Smooth muscle cell (in vitro differentiated cells): Measurements from ENCODE around the gene POLN. TPM values are rescaled to one million over a fixed set of nuclear protein-coding genes. Genes with fewer than 3 reads are reported as not detected.

Experiments
- DNase-seq: peaks from one replicate; lab custom pipeline; 2025; ENCODE audit not compliant: unreplicated experiment; lab: John Stamatoyannopoulos, UW
- H2AFZ ChIP-seq: fragments of 200-600 bp; sonication (generic); 2 replicates; pipeline ENCODE4 v1.6.0; 2016; ENCODE audit warnings: antibody characterized with exemption, low read depth, mild to moderate bottlenecking
- H3F3A ChIP-seq: fragments of 200-600 bp; sonication (generic); 2 replicates; pipeline ENCODE4 v1.6.0; 2017; ENCODE audit warnings: antibody characterized with exemption, low read depth
- H3K27ac ChIP-seq: fragments of 200-600 bp; sonication (generic); 2 replicates; pipeline ENCODE4 v1.5.1; 2016; ENCODE audit warnings: low read depth, mild to moderate bottlenecking
- H3K27me3 ChIP-seq: fragments of 200-600 bp; sonication (generic); 2 replicates; pipeline ENCODE4 v1.6.1; 2016; ENCODE audit warnings: low read depth, mild to moderate bottlenecking
- H3K36me3 ChIP-seq: fragments of 200-600 bp; sonication (generic); 2 replicates; pipeline ENCODE4 v1.5.1; 2016; ENCODE audit warnings: low read depth
- H3K4me1 ChIP-seq: fragments of 200-600 bp; sonication (generic); 2 replicates; pipeline ENCODE4 v1.5.1; 2016; ENCODE audit warnings: low read depth
- H3K4me2 ChIP-seq: fragments of 200-600 bp; sonication (generic); 2 replicates; pipeline ENCODE4 v1.6.0; 2016; ENCODE audit warnings: mild to moderate bottlenecking
- H3K4me3 ChIP-seq: fragments of 200-600 bp; sonication (generic); 2 replicates; pipeline ENCODE4 v1.5.1; 2016; ENCODE audit warnings: mild to moderate bottlenecking
- H3K79me2 ChIP-seq: fragments of 200-600 bp; sonication (generic); 2 replicates; pipeline ENCODE4 v1.6.0; 2016; ENCODE audit warnings: low read depth, mild to moderate bottlenecking
- H3K9ac ChIP-seq: fragments of 200-600 bp; sonication (generic); 2 replicates; pipeline ENCODE4 v1.6.0; 2016; ENCODE audit warnings: low read depth
- H3K9me3 ChIP-seq: fragments of 200-600 bp; sonication (generic); replicated peaks from 2 replicates; pipeline ENCODE4 v1.5.1; 2016; ENCODE audit warnings: low read depth
- H4K20me1 ChIP-seq: fragments of 200-600 bp; sonication (generic); 2 replicates; pipeline ENCODE4 v1.6.0; 2016; ENCODE audit warnings: low read depth
- CTCF ChIP-seq: fragments of 200-600 bp; sonication (generic); IDR thresholded peaks from 2 replicates; pipeline ENCODE4 v1.5.1; 2017; ENCODE audit warnings: borderline replicate concordance, mild to moderate bottlenecking, antibody characterized with exemption; ENCODE audit not compliant: insufficient read depth, poor library complexity, severe bottlenecking
- WGBS: methylation state at CpG from one replicate; pipeline ENCODE4 v1.1.7; 2016; ENCODE audit warnings: low lambda C conversion rate; 5-methylcytosine and 5-hydroxymethylcytosine counted together
- polyA plus RNA-seq: library from polyadenylated mRNA; unstranded; fragments of >200 nt; fragmentation: Nextera tagmentation; extraction: Ambion mirVana; gene quantifications from 2 replicates; pipeline ENCODE4 v1.2.1, GENCODE V29; 2016
- total RNA-seq: library from RNA; depleted of rRNA; stranded (reverse); fragments of >200 nt; gene quantifications from 2 replicates; pipeline ENCODE4 v1.2.3, GENCODE V29; 2014

POLN gene
- total and polyA plus RNA-seq, 2 experiments from 2014 or later = 0.35 to 3.0 TPM

DNA sequence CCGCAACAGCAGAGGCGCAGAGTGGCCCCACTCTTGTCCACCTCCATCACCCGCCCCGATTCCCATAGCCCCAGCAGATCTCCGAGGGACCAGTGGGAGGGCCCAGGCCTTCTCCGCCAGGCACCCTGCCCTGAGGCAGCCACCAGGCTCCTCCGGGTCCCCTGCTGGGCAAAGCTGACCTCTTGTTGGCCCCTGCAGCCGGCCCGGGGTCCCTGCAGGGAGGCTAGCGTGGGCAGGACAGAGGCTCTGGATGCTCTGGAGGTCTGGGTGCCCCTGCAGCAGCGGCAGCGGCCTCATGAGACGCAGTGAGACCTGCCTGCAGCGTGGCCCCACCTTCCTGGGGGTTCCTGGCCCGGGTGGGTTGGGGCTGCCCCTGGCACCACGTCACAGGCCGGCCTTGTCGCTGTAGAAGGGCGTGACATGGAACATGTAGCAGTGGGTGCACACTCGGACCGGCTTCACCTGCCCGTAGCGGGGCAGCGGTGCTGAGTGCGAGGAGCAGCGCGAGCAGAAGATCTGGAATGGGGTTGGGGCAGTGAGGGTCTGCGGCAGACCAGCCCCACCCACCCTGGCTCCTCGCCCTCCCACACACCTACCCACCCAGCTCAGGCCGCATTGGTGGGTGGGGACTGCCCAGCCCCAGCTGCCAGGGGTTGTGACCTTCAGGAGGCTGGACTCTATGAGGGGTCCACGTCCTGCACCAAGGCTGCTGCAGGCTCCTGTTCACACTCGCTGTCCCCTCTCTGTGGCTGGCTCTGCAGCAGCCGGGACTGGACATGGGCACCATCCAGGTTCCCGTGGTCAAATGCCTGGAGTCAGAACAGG, 28.6 kb upstream of the POLN start:
- Histone ChIP-seq H3K4me2 (no peak overlapping the region), H3F3A (no peaks in the 10 kb centered on the region), H3K9ac (no peak overlapping the region), H3K4me1 (no peaks in the 10 kb centered on the region), H4K20me1 (no peaks in the 10 kb centered on the region), H3K4me3 (no peak overlapping the region), H2AFZ (no peak overlapping the region), H3K36me3 (no peaks in the 10 kb centered on the region), H3K27me3 (no peaks in the 10 kb centered on the region), H3K9me3 (no peaks in the 10 kb centered on the region), H3K27ac (no peak overlapping the region), H3K79me2 (no peaks in the 10 kb centered on the region)
- 91% methylated on average over 27 of the region's 34 CpGs for WGBS
- TF ChIP-seq CTCF = no peak
- DNase-seq = no peak

DNA sequence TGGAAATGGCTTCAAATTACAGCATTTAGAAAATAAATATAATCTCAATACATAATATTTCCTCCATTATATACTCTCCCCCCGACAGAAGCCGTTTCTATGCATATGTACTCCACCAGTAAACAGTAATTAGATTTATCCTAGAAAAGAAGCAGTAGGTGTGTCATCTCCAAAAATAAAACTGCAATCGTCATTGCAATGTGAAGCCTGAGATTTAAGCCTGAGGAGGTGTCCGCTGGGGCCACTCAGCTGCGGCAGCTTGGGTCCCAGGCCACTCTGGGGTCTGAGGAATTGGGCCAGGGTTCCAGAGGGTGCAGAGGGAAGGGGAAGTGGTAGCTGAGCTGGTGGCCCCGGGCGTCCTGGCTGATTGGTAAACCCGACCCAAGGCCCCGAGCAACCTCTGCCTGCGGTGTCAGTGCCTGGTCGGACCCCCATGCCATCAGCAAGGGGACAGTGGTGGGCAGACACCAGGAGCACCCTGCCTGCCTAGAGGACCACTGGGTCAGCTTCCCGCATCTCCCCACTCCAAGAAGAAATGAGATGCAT, 27.8 kb upstream of the POLN start:
- H3K36me3 ChIP-seq = no peaks in the 10 kb centered on the region
- no peaks in the 10 kb centered on the region for H3K4me1 ChIP-seq
- H4K20me1 ChIP-seq = no peaks in the 10 kb centered on the region
- H3K9me3 ChIP-seq = no peaks in the 10 kb centered on the region
- H2AFZ ChIP-seq = no peak overlapping the region
- H3K27ac ChIP-seq = no peak overlapping the region
- H3K27me3 ChIP-seq = no peaks in the 10 kb centered on the region
- H3K79me2 ChIP-seq = no peaks in the 10 kb centered on the region
- no peak for TF ChIP-seq CTCF
- no peak overlapping the region for H3K9ac ChIP-seq
- WGBS = 85% methylated on average over 12 of the region's 12 CpGs
- H3K4me3 ChIP-seq = no peak overlapping the region
- H3F3A ChIP-seq = no peaks in the 10 kb centered on the region
- DNase-seq = no peak
- H3K4me2 ChIP-seq = no peak overlapping the region

DNA sequence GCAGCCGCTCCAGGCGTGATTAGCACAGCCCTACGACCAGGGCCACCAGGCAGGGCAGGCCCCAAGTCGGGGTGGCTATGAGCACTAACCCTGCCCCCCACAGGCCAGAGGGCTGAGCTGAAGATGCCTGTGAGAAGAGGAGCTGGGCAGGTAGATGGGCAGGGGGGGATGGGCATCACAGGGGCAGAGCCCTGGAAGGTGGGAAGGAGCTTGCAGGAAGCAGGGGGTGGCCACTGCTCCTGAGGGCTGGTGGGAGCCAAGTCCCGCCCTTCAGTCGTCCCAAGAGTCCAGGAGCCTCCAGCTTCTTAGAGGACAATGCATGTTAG, 27.2 kb upstream of the POLN start:
- no peaks in the 10 kb centered on the region for H3F3A ChIP-seq
- H3K27ac ChIP-seq = no peak overlapping the region
- no peak for TF ChIP-seq CTCF
- no peaks in the 10 kb centered on the region for H3K4me1 ChIP-seq
- no peaks in the 10 kb centered on the region for H3K79me2 ChIP-seq
- no peak overlapping the region for H2AFZ ChIP-seq
- H3K4me3 ChIP-seq = no peak overlapping the region
- H3K9me3 ChIP-seq = no peaks in the 10 kb centered on the region
- H3K9ac ChIP-seq = no peak overlapping the region
- H3K36me3 ChIP-seq = no peaks in the 10 kb centered on the region
- 78% methylated on average over 6 of the region's 6 CpGs for WGBS
- no peaks in the 10 kb centered on the region for H3K27me3 ChIP-seq
- H3K4me2 ChIP-seq = no peak overlapping the region
- no peak for DNase-seq
- no peaks in the 10 kb centered on the region for H4K20me1 ChIP-seq
